ENCODE measurements around the gene GRIK1.

The GRIK1 gene

DNA sequence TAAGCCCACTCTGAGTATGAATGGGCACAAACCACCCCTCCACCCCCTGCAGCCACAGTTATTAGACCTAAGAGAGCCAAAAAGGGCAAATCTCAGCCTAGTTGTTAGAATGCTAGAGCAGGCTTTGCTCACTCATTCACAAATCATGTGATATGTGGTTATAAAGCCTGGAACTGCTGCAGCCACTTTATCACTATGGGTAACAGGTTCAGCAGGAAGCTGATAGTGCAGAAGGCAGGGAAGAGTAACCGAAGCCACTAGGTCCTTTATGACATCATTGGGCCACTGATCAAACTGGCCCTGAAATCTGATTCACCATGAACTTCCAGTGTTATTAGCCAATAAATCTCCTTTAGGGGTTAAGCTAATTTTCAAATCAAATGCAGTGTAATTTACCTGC, 134.7 kb downstream of the GRIK1 start:
- ChIA-PET POLR2A (no interaction called here), CTCF (interaction anchor here (1.0 to 1.1 kb wide), 2 partner anchors 12 to 44 kb away, joined by 3 read pairs; no protein-coding TSS in a partner anchor)
- TF ChIP-seq ZNF530 (tag by site-specific recombination; IDR thresholded peaks at IDR 0.05; ENCODE audit: low read depth) (no peak), ZNF211 (tag by site-specific recombination; IDR thresholded peaks at IDR 0.05; ENCODE audit: low read depth) (no peak), ZNF24 (tag by site-specific recombination; IDR thresholded peaks at IDR 0.05) (no peak)
- TF ChIP-seq, protein P1, sequence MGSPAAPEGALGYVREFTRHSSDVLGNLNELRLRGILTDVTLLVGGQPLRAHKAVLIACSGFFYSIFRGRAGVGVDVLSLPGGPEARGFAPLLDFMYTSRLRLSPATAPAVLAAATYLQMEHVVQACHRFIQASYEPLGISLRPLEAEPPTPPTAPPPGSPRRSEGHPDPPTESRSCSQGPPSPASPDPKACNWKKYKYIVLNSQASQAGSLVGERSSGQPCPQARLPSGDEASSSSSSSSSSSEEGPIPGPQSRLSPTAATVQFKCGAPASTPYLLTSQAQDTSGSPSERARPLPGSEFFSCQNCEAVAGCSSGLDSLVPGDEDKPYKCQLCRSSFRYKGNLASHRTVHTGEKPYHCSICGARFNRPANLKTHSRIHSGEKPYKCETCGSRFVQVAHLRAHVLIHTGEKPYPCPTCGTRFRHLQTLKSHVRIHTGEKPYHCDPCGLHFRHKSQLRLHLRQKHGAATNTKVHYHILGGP (tag by site-specific recombination; IDR thresholded peaks at IDR 0.05) = no peak
- no peaks in the 10 kb centered on the region for H3K36me3 ChIP-seq (ENCODE audit: control insufficient read depth in 2 of 2, insufficient read depth in 1 of 2, low read length in 2 of 2)
- no peak overlapping the region for H3K4me3 ChIP-seq (ENCODE audit: low read depth, low read length)
- H3K4me1 ChIP-seq (ENCODE audit: control insufficient read depth, insufficient read depth, low read length) = no peaks in the 10 kb centered on the region
- H3K27ac ChIP-seq (ENCODE audit: extremely low read depth, low read depth, low read length) = no peak overlapping the region
- no peaks in the 10 kb centered on the region for H3K9me3 ChIP-seq (ENCODE audit: control insufficient read depth, insufficient read depth, low read depth, low read length)

DNA sequence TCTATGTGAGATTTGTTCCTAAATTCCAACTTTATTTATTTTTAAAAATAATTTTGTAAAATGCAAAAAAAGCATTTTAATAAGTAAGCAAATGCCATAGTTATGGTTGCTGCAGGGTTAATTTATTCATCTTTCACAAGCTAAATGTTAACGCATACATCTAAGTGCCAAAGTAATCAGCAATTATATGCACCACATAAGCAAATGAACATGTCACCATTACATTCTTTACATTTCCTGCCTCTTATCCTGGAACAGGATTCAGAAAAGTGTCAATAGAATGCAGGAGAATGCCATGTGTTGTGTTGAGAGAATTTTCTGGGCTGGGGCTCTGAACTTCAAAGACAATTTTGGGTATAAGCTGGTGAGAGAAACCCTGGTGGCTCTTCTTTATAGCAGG, 136.6 kb downstream of the GRIK1 start:
- Histone ChIP-seq H3K4me3 (ENCODE audit: low read depth, low read length) (no peak overlapping the region), H3K4me1 (ENCODE audit: control insufficient read depth, insufficient read depth, low read length) (no peaks in the 10 kb centered on the region), H3K9me3 (ENCODE audit: control insufficient read depth, insufficient read depth, low read depth, low read length) (no peaks in the 10 kb centered on the region), H3K36me3 (ENCODE audit: control insufficient read depth in 2 of 2, insufficient read depth in 1 of 2, low read length in 2 of 2) (no peaks in the 10 kb centered on the region), H3K27ac (ENCODE audit: extremely low read depth, low read depth, low read length) (no peak overlapping the region)
- CTCF ChIA-PET = no interaction called here
- TF ChIP-seq ZBTB21 (tag by site-specific recombination; IDR thresholded peaks at IDR 0.05) (no peak), ZNF324 (tag by site-specific recombination; IDR thresholded peaks at IDR 0.05) (no peak), WT1 (tag by site-specific recombination; IDR thresholded peaks at IDR 0.05) (no peak), ZNF184 (tag by site-specific recombination; IDR thresholded peaks at IDR 0.05) (no peak), ZNF214 (tag by site-specific recombination; IDR thresholded peaks at IDR 0.05; ENCODE audit: borderline replicate concordance) (no peak), ZNF776 (tag by site-specific recombination; IDR thresholded peaks at IDR 0.05; ENCODE audit: borderline replicate concordance) (no peak), ZNF501 (tag by site-specific recombination; IDR thresholded peaks at IDR 0.05) (no peak), ZNF510 (tag by site-specific recombination; IDR thresholded peaks at IDR 0.05; ENCODE audit: insufficient replicate concordance) (no peak), ZNF843 (tag by site-specific recombination; IDR thresholded peaks at IDR 0.05) (no peak), SP3 (tag by site-specific recombination; IDR thresholded peaks at IDR 0.05) (no peak), ZFP3 (tag by site-specific recombination; IDR thresholded peaks at IDR 0.05; ENCODE audit: low read depth) (no peak), ZNF175 (tag by site-specific recombination; IDR thresholded peaks at IDR 0.05) (no peak), ZNF571 (tag by site-specific recombination; IDR thresholded peaks at IDR 0.05) (no peak), ZNF433 (tag by site-specific recombination; IDR thresholded peaks at IDR 0.05; ENCODE audit: low read depth) (no peak), ZFP69B (tag by site-specific recombination; IDR thresholded peaks at IDR 0.05) (no peak)
- TF ChIP-seq, protein P2, sequence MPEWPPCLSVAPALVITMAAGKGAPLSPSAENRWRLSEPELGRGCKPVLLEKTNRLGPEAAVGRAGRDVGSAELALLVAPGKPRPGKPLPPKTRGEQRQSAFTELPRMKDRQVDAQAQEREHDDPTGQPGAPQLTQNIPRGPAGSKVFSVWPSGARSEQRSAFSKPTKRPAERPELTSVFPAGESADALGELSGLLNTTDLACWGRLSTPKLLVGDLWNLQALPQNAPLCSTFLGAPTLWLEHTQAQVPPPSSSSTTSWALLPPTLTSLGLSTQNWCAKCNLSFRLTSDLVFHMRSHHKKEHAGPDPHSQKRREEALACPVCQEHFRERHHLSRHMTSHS (tag by site-specific recombination; IDR thresholded peaks at IDR 0.05) = no peak
- TF ChIP-seq, protein P3, sequence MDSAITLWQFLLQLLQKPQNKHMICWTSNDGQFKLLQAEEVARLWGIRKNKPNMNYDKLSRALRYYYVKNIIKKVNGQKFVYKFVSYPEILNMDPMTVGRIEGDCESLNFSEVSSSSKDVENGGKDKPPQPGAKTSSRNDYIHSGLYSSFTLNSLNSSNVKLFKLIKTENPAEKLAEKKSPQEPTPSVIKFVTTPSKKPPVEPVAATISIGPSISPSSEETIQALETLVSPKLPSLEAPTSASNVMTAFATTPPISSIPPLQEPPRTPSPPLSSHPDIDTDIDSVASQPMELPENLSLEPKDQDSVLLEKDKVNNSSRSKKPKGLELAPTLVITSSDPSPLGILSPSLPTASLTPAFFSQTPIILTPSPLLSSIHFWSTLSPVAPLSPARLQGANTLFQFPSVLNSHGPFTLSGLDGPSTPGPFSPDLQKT (IDR thresholded peaks at IDR 0.05; ENCODE audit: borderline replicate concordance, low read depth, low read length) = no peak
- POLR2A ChIA-PET = no interaction called here

DNA sequence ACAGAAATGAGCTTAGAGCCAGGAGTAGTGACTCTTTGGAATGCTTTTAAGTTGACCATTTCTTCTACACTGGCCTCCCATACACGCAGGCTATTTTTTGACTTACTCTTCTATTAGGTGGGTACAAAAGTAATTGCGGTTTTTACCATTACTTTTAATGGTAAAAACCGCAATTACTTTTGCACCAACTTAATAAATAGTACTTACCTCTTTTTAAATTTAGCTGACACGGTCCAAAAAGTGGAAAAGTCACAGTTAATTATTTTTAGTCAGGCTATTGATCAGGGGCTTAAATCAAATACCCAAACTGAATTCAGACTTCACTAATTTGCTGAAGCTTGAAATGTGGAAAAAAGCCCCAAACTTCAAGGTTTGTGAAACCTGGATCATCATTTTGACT, 138.7 kb downstream of the GRIK1 start:
- POLR2A ChIA-PET = no interaction called here
- Histone ChIP-seq H3K27ac (ENCODE audit: extremely low read depth, low read depth, low read length) (no peak overlapping the region), H3K36me3 (ENCODE audit: control insufficient read depth in 2 of 2, insufficient read depth in 1 of 2, low read length in 2 of 2) (no peaks in the 10 kb centered on the region), H3K4me1 (ENCODE audit: control insufficient read depth, insufficient read depth, low read length) (no peaks in the 10 kb centered on the region), H3K4me3 (ENCODE audit: low read depth, low read length) (no peak overlapping the region), H3K9me3 (ENCODE audit: control insufficient read depth, insufficient read depth, low read depth, low read length) (no peaks in the 10 kb centered on the region)
- CTCF ChIA-PET = no interaction called here
- TF ChIP-seq ZNF184 (tag by site-specific recombination; IDR thresholded peaks at IDR 0.05) = no peak
- TF ChIP-seq ZNF324 (tag by site-specific recombination; IDR thresholded peaks at IDR 0.05) = no peak
- TF ChIP-seq SP3 (tag by site-specific recombination; IDR thresholded peaks at IDR 0.05) = no peak
- TF ChIP-seq GFI1B (tag by site-specific recombination; IDR thresholded peaks at IDR 0.05) = no peak
- TF ChIP-seq, protein P4, sequence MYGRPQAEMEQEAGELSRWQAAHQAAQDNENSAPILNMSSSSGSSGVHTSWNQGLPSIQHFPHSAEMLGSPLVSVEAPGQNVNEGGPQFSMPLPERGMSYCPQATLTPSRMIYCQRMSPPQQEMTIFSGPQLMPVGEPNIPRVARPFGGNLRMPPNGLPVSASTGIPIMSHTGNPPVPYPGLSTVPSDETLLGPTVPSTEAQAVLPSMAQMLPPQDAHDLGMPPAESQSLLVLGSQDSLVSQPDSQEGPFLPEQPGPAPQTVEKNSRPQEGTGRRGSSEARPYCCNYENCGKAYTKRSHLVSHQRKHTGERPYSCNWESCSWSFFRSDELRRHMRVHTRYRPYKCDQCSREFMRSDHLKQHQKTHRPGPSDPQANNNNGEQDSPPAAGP (tag by site-specific recombination; IDR thresholded peaks at IDR 0.05) = no peak
- no peak for TF ChIP-seq ZFHX2 (tag by site-specific recombination; conservative IDR thresholded peaks at IDR 0.05)
- TF ChIP-seq GLIS2 (tag by site-specific recombination; IDR thresholded peaks at IDR 0.05) = no peak
